Neuronal stem cell (in vitro differentiated cells): ENCODE results near the gene NTRK2.
A peak's percentile ranks its signal among the peaks of the same experiment; 100 is the strongest.

ENCODE experiments used
- DNase-seq: peaks from one replicate; pipeline ENCODE4 v3.0.0-alpha.2; 2013; ENCODE audit warnings: low spot score
- H2AFZ ChIP-seq: one replicate; pipeline ENCODE4 v1.6.1; 2013; ENCODE audit warnings: mild to moderate bottlenecking, low read length, inconsistent platforms
- H2AK5ac ChIP-seq: 2 replicates; pipeline ENCODE4 v1.6.1; 2013; ENCODE audit warnings: low read depth, mild to moderate bottlenecking, inconsistent platforms, low read length, moderate library complexity, mixed read lengths
- H2BK120ac ChIP-seq: 2 replicates; pipeline ENCODE4 v1.6.1; 2013; ENCODE audit warnings: low read depth, mild to moderate bottlenecking, inconsistent platforms, low read length, moderate library complexity, mixed read lengths
- H2BK12ac ChIP-seq: one replicate; pipeline ENCODE4 v1.6.1; 2013; ENCODE audit warnings: low read length, inconsistent platforms
- H2BK15ac ChIP-seq: 2 replicates; pipeline ENCODE4 v1.6.1; 2013; ENCODE audit warnings: mild to moderate bottlenecking, low read length, inconsistent platforms, mixed read lengths
- H2BK5ac ChIP-seq: one replicate; pipeline ENCODE4 v1.6.1; 2013; ENCODE audit warnings: inconsistent platforms, mild to moderate bottlenecking, low read length, moderate library complexity
- H3K14ac ChIP-seq: one replicate; pipeline ENCODE4 v1.6.1; 2013; ENCODE audit warnings: low read length, inconsistent platforms
- H3K18ac ChIP-seq: 2 replicates; pipeline ENCODE4 v1.6.1; 2013; ENCODE audit warnings: low read length, inconsistent platforms
- H3K23ac ChIP-seq: 2 replicates; pipeline ENCODE4 v1.6.1; 2013; ENCODE audit warnings: low read depth, mild to moderate bottlenecking, mixed read lengths, low read length, inconsistent platforms; ENCODE audit not compliant: poor library complexity
- H3K27ac ChIP-seq: replicated peaks from 3 replicates; pipeline ENCODE4 v1.5.1; 2013; ENCODE audit warnings: low read length, inconsistent platforms
- H3K27me3 ChIP-seq, 3 experiments: 2 replicates each; pipeline ENCODE4 v1.6.1; 2013; ENCODE audit warnings: low read length in 3 of 3, mild to moderate bottlenecking in 2 of 3, inconsistent platforms in 1 of 3, low read depth in 1 of 3, mixed read lengths in 1 of 3, moderate library complexity in 1 of 3; ENCODE audit not compliant: control insufficient read depth in 3 of 3, insufficient read depth in 3 of 3
- H3K36me3 ChIP-seq, 2 donors: replicated peaks in 1 of 2; 2 replicates each; pipeline ENCODE4 v1.6.1; 2013; ENCODE audit warnings: low read length in 2 of 2; ENCODE audit not compliant: control insufficient read depth in 2 of 2, insufficient read depth in 2 of 2
- H3K4ac ChIP-seq: 2 replicates; pipeline ENCODE4 v1.6.1; 2013; ENCODE audit warnings: inconsistent platforms, mild to moderate bottlenecking, low read length, moderate library complexity
- H3K4me1 ChIP-seq, 2 donors: 1 replicate in 1 of 2; 2 replicates in 1 of 2; pipeline ENCODE4 v1.6.1; 2013; ENCODE audit warnings: low read length in 2 of 2, low read depth in 1 of 2; ENCODE audit not compliant: control insufficient read depth in 2 of 2, insufficient read depth in 1 of 2
- H3K4me2 ChIP-seq: one replicate; pipeline ENCODE4 v1.6.1; 2013; ENCODE audit warnings: mild to moderate bottlenecking, low read length, inconsistent platforms; ENCODE audit not compliant: insufficient read depth, poor library complexity, severe bottlenecking
- H3K4me3 ChIP-seq, 2 donors: 2 replicates each; pipeline ENCODE4 v1.5.1; 2013; ENCODE audit warnings: low read length in 2 of 2, mild to moderate bottlenecking in 2 of 2, inconsistent platforms in 1 of 2, moderate library complexity in 1 of 2
- H3K79me1 ChIP-seq: one replicate; pipeline ENCODE4 v1.6.1; 2013; ENCODE audit warnings: low read depth, mild to moderate bottlenecking, inconsistent platforms, low read length, moderate library complexity
- H3K9ac ChIP-seq: one replicate; pipeline ENCODE4 v1.6.1; 2013; ENCODE audit warnings: mild to moderate bottlenecking, low read depth, low read length, inconsistent platforms; ENCODE audit not compliant: poor library complexity
- H3K9me3 ChIP-seq, 2 donors: replicated peaks in 1 of 2; 2 replicates each; pipeline versions ENCODE3 to v1.6.1; 2013; ENCODE audit warnings: low read length in 2 of 2, mild to moderate bottlenecking in 2 of 2, inconsistent platforms in 1 of 2, low read depth in 1 of 2, mixed read lengths in 1 of 2, moderate library complexity in 1 of 2; ENCODE audit not compliant: control insufficient read depth in 2 of 2, insufficient read depth in 1 of 2
- H4K8ac ChIP-seq: one replicate; pipeline ENCODE4 v1.6.1; 2013; ENCODE audit warnings: low read depth, mild to moderate bottlenecking, inconsistent platforms, low read length, moderate library complexity
- H4K91ac ChIP-seq: one replicate; pipeline ENCODE4 v1.6.1; 2013; ENCODE audit warnings: low read length, low read depth, mild to moderate bottlenecking, inconsistent platforms; ENCODE audit not compliant: poor library complexity
- WGBS, 2 donors: extraction: QIAGEN DNeasy Blood & Tissue Kit; methylation state at CpG; one replicate each; pipeline ENCODE4 v1.1.7; 2013; ENCODE audit warnings: missing lambda C conversion rate in 2 of 2, mixed read lengths in 1 of 2; ENCODE audit not compliant: insufficient read length in 2 of 2, insufficient replicate concordance in 1 of 2; ENCODE audit errors: extremely low coverage in 2 of 2; 5-methylcytosine and 5-hydroxymethylcytosine counted together

Gene NTRK2

DNA sequence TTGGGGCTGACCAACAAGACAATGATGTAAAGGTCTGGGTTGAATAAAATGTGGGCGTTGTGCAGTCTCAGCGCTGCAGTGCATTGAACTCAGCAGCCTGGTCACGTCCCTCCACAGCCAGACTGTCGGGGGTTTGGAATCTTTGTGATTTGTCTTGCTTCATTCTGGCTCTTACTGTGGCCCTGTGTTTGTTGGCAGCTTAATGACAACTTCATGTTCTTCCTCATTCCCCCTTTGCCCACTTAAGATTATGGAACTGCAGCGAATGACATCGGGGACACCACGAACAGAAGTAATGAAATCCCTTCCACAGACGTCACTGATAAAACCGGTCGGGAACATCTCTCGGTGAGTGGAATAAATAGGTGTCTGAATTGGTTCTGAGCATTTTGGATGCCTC lies 75.2 kb downstream of the NTRK2 start:
- H3K27me3 ChIP-seq: no peaks in the 10 kb centered on the region
- no peak overlapping the region for H3K4me3 ChIP-seq
- no peaks in the 10 kb centered on the region for H3K4me1 ChIP-seq
- H3K23ac ChIP-seq: no peak overlapping the region
- no peak overlapping the region for H3K4ac ChIP-seq
- no peak overlapping the region for H3K14ac ChIP-seq
- H2BK120ac ChIP-seq: no peak overlapping the region
- H3K27ac ChIP-seq: no peak overlapping the region
- no peaks in the 10 kb centered on the region for H3K9me3 ChIP-seq
- no peaks in the 10 kb centered on the region for H3K79me1 ChIP-seq
- DNase-seq: no peak
- H4K91ac ChIP-seq: no peak overlapping the region
- no peak overlapping the region for H2BK12ac ChIP-seq
- H2BK5ac ChIP-seq: no peak overlapping the region
- no peak overlapping the region for H4K8ac ChIP-seq
- H3K4me2 ChIP-seq: no peak overlapping the region
- WGBS, 2 donors: no CpG with 5 or more reads among the region's 11 CpGs
- H2BK15ac ChIP-seq: no peak overlapping the region
- H3K18ac ChIP-seq: no peak overlapping the region
- H3K9ac ChIP-seq: no peak overlapping the region
- no peaks in the 10 kb centered on the region for H3K36me3 ChIP-seq
- H2AK5ac ChIP-seq: no peak overlapping the region
- H2AFZ ChIP-seq: peak overlapping the region; percentile 37

DNA sequence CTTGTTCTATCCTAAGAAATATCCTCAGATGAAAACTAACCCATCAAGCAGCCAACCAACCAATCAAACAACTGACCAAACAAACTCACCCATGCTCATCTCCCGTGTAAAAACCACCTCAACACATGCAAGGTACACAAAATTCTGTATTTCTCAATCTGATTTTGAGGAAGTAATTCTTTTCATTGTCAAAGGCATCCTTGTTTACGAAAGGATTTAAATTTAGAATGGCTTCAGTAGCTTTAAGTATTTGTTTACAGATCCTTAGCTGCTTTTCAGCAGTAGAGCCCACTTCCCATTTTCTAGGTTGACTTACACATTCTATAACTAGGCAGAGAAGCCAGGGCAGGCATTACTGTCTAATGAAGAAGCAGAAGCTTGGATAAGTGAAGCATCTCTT lies 78.6 kb downstream of the NTRK2 start:
- no peak overlapping the region for H3K4me3 ChIP-seq
- no peaks in the 10 kb centered on the region for H3K36me3 ChIP-seq
- H2AK5ac ChIP-seq: no peak overlapping the region
- H3K23ac ChIP-seq: no peak overlapping the region
- DNase-seq: no peak
- H3K9me3 ChIP-seq: no peaks in the 10 kb centered on the region
- no peaks in the 10 kb centered on the region for H3K27me3 ChIP-seq
- no peak overlapping the region for H3K4ac ChIP-seq
- H3K14ac ChIP-seq: no peak overlapping the region
- H3K79me1 ChIP-seq: no peaks in the 10 kb centered on the region
- no peak overlapping the region for H4K91ac ChIP-seq
- H3K18ac ChIP-seq: no peak overlapping the region
- H2BK120ac ChIP-seq: no peak overlapping the region
- H2BK12ac ChIP-seq: no peak overlapping the region
- no peaks in the 10 kb centered on the region for H3K4me1 ChIP-seq
- H3K4me2 ChIP-seq: no peak overlapping the region
- H2BK15ac ChIP-seq: no peak overlapping the region
- H3K9ac ChIP-seq: no peak overlapping the region
- H4K8ac ChIP-seq: no peak overlapping the region
- WGBS, 2 donors: no CpG with 5 or more reads among the region's 2 CpGs
- H2BK5ac ChIP-seq: no peak overlapping the region
- no peak overlapping the region for H2AFZ ChIP-seq
- H3K27ac ChIP-seq: no peak overlapping the region

DNA sequence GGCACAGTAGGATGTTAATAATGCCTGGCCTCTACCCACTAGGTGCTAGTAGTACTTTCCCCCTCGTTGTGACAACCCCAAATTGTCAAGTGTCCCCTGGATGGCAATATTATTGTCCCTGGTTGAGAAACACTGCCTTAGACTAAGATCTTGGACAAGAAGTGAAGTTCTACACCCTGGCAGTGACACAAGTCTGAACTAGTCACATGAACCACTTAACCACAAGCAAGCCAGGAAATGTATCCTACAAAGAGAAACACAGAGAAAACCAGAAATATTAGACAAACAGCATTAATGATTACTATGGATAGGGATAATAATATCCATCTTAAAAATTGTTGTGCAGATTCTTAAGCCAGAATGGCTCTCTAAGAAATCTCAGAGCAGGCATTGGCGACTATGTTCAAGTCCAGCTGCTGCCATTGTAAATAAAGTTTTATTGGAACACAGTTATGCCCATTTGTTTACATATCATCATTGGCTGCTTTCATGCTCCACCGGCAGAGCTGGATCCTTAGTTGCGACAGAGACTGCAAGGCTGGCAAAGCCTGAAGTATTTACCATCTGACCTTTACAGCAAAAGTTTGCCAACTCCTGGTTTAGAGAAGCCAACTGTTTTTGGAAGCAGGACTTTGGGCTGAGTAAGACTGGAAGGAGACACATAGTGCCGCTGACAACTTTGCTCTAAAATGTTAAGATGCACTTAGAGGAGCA lies 80.8 kb downstream of the NTRK2 start:
- Histone ChIP-seq H3K4ac (no peak overlapping the region), H2BK120ac (no peak overlapping the region), H3K79me1 (no peaks in the 10 kb centered on the region), H2BK12ac (no peak overlapping the region), H4K8ac (no peak overlapping the region), H2BK5ac (no peak overlapping the region), H3K4me3 (no peak overlapping the region), H2AFZ (no peak overlapping the region), H4K91ac (no peak overlapping the region), H3K4me2 (no peak overlapping the region), H3K4me1 (no peaks in the 10 kb centered on the region), H3K9me3 (no peaks in the 10 kb centered on the region), H3K23ac (no peak overlapping the region), H3K18ac (peak overlapping the region; percentile 39), H3K36me3 (no peaks in the 10 kb centered on the region), H3K27ac (no peak overlapping the region), H3K14ac (no peak overlapping the region), H2BK15ac (no peak overlapping the region), H3K27me3 (no peaks in the 10 kb centered on the region), H2AK5ac (no peak overlapping the region), H3K9ac (no peak overlapping the region)
- no peak for DNase-seq
- WGBS, 2 donors: no CpG with 5 or more reads among the region's 5 CpGs

DNA sequence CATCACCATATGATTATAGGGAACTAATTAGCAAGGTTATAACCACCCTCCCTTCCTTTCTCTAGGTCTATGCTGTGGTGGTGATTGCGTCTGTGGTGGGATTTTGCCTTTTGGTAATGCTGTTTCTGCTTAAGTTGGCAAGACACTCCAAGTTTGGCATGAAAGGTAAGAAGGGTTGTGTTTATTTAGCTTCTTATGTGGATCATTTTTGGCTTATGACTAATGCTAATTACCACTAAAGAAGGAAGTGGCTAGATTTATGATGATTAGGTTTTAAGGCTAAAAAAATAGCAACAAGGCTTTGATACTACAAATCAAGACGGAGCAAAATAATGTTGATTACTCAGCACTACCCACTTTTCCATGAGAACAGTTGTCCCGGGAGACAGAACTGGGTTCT lies 82.4 kb downstream of the NTRK2 start:
- Histone ChIP-seq H3K4me3 (no peak overlapping the region), H3K9ac (no peak overlapping the region)
- DNase-seq: no peak

More for the DNA sequence above, 82.4 kb downstream of the NTRK2 start:
- Histone ChIP-seq H3K27ac (no peak overlapping the region), H3K79me1 (no peaks in the 10 kb centered on the region), H2BK15ac (no peak overlapping the region), H3K4me2 (no peak overlapping the region), H2BK12ac (no peak overlapping the region), H2BK5ac (no peak overlapping the region), H3K14ac (no peak overlapping the region), H3K27me3 (no peaks in the 10 kb centered on the region), H4K8ac (no peak overlapping the region), H2AFZ (no peak overlapping the region), H2BK120ac (no peak overlapping the region), H4K91ac (no peak overlapping the region), H3K23ac (no peak overlapping the region), H3K4me1 (no peaks in the 10 kb centered on the region), H2AK5ac (no peak overlapping the region), H3K4ac (no peak overlapping the region), H3K18ac (no peak overlapping the region), H3K36me3 (no peaks in the 10 kb centered on the region), H3K9me3 (no peaks in the 10 kb centered on the region)
- WGBS, 2 donors: no CpG with 5 or more reads among the region's 3 CpGs
